Stimulated activated CD8-positive, alpha-beta memory T cell treated with anti-CD3 and anti-CD28 coated beads, Interleukin-2, amount 100 ng/mL, for 48 hours (primary cell): ENCODE results near the gene ZNRF4.

Source experiments
- DNase-seq, 2 donors: peaks; one replicate each; pipeline ENCODE4 v3.0.0-alpha.2; 2020; ENCODE audit warnings: low read depth in 2 of 2

The ZNRF4 gene

DNA sequence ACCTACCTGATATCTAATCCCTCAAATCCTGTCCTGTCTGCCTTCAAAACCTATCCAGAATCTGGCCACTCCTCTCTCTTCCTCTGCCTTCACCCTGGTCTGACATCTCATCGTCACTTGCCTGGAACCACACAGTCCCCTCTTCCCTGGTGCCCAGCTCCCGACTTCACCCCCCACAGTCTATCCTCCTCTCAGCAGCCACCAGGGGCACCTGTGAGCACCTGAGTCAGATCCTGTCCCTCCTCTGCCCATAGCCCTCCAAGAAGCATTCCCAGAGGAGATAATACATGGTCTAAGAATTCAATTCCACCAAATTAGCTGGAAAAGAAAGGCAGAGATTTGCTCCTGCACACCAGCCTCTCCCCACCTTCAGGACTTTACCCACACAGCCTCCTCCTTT lies 48.9 kb downstream of the ZNRF4 start:
- DNase-seq = no peak
